ENCODE measurements around the gene PITPNC1.

- no peak for TF ChIP-seq EP300 (IDR thresholded peaks at IDR 0.05)
- TF ChIP-seq, protein P1, sequence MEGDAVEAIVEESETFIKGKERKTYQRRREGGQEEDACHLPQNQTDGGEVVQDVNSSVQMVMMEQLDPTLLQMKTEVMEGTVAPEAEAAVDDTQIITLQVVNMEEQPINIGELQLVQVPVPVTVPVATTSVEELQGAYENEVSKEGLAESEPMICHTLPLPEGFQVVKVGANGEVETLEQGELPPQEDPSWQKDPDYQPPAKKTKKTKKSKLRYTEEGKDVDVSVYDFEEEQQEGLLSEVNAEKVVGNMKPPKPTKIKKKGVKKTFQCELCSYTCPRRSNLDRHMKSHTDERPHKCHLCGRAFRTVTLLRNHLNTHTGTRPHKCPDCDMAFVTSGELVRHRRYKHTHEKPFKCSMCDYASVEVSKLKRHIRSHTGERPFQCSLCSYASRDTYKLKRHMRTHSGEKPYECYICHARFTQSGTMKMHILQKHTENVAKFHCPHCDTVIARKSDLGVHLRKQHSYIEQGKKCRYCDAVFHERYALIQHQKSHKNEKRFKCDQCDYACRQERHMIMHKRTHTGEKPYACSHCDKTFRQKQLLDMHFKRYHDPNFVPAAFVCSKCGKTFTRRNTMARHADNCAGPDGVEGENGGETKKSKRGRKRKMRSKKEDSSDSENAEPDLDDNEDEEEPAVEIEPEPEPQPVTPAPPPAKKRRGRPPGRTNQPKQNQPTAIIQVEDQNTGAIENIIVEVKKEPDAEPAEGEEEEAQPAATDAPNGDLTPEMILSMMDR (IDR thresholded peaks at IDR 0.05), result no peak
- no peak for TF ChIP-seq POLR2A (IDR thresholded peaks at IDR 0.05)
- no peak for TF ChIP-seq POLR2AphosphoS5 (IDR thresholded peaks at IDR 0.05)
Measured at GRCh38 chr17:67443931-67444595, 67.0 kb downstream of the PITPNC1 start.

Data from suprapubic skin (tissue), 4 donors.